GM12801 (cell line): ENCODE results near the gene ALPG.

ENCODE experiments used
- CTCF ChIP-seq: IDR thresholded peaks from one replicate; pipeline ENCODE4 v1.5.1; 2011; ENCODE audit warnings: control low read depth; ENCODE audit not compliant: insufficient read length; ENCODE audit errors: extremely low read depth

ALPG gene

DNA sequence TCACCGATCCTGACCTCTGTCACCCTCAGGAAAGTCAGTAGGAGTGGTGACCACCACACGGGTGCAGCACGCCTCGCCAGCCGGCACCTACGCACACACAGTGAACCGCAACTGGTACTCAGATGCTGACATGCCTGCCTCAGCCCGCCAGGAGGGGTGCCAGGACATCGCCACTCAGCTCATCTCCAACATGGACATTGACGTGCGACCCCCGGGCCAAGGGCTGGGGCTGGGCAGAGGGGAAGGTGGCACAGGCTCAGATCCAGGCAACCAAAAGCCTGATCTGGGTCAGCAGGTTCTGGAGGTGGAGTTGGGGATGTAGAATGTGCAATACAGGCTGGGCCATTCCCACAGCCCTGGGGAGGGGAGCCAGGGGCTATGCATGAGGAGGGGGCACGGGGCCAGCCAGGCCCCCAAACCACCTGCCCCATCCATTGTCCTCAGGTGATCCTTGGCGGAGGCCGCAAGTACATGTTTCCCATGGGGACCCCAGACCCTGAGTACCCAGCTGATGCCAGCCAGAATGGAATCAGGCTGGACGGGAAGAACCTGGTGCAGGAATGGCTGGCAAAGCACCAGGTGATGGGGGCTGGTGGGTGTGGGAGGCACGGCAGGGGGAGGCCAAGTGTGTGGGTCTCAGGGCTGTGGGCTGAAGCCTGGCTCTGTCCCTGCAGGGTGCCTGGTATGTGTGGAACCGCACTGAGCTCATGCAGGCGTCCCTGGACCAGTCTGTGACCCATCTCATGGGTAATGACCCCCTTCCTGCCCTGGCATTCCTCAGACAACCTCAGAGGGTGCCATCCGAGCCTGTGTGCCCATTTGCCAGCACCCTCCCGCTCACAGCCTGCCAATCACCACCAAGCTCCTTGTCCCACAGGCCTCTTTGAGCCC, 50.7 kb downstream of the ALPG start:
- TF ChIP-seq CTCF, result no peak

- no peak for TF ChIP-seq CTCF
Observed at GRCh38 chr2:232458051-232458660, 51.5 kb downstream of the ALPG start.

- no peak for TF ChIP-seq CTCF
Observed at GRCh38 chr2:232458661-232459418, 52.2 kb downstream of the ALPG start.

DNA sequence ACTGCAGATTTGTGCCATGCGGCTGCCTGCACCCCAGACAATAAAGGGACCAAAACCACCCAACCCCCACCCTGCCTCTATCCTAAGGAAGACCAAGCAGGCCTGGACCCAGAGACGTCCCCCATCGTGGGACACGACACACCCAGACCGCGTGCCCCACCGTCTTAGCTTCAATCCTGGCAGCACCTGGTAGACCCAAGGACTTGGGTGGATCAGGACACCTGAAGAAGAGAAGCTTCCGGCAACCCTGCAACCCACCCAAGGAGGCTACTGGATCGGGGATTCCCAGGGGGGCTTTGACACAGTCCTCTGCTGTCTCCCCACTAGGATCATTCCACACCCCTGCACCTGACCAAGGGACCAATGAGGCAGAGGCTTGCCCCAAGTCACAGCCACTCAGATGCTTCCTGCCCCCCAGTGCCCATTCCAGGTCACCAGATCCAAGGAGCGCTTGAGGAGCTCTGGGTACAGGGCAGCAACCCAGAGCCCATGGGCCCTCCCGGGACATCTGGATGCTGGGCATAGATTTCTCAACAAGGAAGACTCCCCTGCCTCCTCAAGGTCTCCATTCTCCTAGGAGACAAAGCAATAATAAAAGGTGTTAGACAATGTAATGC, 52.9 kb downstream of the ALPG start:
- TF ChIP-seq CTCF, result no peak

DNA sequence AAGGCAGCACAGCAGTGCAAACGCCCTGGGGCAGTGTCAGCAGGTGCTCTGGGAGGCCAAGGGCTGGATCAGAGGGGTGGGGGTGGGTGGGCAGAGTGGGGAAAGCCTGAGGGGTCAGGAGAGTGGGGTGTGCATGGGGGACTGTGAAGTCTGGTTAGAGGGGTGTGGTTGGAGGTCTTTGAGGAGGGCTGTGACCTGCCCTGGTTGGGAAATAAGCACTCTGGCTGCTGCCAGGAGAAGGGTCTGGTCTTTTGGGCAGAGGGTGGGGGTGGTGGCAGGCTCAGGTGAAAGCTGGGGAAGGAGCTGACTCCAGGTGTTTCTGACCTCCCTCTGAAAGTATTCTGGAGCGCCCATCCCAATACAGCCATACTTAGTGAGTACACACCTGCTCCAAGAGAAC, 53.5 kb downstream of the ALPG start:
- no peak for TF ChIP-seq CTCF
